Suppressor macrophage treated with lipopolysaccharide for 1 hour (primary cell): Measurements from ENCODE around the gene LRRC2.
A peak's percentile ranks its signal among the peaks of the same experiment; 100 is the strongest.
"Not testable (repeated sequence)": the region's sequence is repeated elsewhere in the genome, so short reads cannot be mapped to it uniquely, and the experiment has no call there.

Source experiments
- DNase-seq, 3 donors: peaks; one replicate each; pipeline ENCODE4 v3.0.0-alpha.2; 2020 to 2022

LRRC2 gene

DNA sequence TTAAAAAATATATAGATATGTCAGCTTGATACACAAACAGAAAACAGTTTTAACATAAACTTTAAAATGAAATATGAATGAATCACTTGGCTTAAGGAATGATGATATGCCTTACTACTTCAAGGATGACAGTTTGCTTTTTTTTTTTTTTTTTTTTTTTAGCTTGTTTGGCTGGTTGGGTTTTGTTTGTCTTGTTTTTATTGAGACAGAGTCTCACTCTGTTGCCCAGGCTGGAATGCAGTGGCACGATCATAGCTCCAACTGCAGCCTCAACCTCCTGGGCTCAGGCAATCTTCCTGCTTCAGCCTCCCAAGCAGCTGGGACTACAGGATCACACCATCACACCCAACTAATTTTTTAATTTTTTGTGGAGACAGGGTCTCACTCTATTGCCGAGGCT lies 14.5 kb downstream of the LRRC2 start:
- DNase-seq, result no peak

DNA sequence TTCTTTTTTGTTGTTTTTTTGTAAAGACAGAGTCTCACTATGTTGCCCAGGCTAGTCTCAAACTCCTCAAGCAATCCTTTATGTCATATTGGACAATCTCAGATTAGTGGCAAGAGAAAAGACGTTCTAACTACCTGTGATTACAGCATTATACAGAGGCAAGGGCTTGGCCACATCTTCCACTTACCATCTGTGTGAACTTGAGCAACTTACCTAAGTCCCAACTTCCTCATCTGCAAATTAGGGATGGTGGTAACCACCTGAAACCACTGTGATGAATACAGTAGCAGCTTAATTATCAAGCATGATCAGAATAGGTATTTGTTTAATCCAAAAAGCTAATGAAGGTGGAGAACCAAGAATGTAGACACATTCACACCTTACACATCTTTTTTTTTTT lies 16.1 kb downstream of the LRRC2 start:
- no peak for DNase-seq

DNA sequence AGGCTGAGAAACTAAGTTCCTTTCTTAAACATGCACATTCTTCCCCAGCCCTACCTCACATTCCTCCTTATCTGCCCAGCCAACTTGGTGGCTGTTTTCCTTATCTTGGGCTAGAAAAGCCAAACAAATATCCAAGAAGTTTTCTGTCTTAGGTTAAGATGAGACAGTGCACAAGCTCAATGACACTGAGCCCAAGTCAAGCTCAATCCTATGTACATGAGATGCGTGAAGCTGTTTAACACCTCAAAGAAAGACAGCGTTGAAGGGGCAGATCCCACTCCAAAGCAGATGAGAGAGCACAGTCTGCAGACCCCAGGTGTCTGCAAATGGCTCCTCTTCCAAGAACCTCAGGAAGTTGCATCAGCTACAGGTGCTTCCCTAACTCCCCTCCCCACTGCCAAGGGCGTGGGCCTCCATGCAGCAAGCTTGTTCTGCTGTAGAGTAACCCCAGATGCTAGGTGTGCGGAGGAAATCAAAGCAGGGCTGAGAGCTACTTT lies 16.6 kb downstream of the LRRC2 start:
- DNase-seq, result no peak

DNA sequence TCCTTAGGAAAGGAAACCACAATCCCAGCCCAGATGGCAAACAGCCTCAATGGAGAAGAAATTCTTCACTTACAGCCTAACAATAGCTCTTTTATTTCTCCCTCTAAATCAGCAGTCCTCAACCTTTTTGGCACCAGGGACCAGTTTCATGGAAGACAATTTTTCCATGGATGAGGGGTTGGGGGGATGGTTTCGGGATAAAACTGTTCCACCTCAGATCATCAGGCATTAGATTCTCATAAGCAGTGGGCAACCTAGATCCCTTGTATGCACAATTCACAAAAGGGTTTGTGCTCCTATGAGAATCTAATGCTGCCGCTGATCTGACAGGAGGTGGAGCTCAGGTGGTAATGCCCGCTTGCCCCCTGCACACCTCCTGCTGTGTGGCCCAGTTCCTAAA lies 17.5 kb downstream of the LRRC2 start:
- not testable (repeated sequence) for DNase-seq

DNA sequence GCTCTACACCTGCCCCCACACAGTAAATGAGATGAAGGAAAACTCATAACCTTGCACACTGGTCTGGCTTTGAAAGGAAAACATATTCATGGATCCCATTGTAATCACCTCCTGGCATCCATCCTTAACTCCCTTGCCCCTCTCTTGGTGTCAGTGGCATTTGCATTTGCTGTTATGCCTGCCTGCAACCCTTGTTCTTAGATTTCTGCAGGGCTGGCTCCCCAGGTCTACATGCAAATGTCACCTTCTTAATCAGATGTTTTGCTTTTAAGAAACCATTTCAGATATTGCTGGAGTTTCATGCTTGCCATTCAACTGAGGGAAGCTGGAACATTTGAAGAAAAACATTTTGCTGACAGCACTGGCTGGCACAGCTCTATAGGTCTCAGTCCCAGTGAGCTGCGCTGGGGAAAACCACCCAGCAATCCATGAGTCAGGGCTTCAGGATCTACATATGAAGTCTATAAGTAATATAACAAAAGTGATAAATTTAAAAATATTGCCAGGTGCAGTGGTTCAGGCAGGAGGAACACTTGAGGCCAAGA lies 19.1 kb downstream of the LRRC2 start:
- DNase-seq, result no peak

DNA sequence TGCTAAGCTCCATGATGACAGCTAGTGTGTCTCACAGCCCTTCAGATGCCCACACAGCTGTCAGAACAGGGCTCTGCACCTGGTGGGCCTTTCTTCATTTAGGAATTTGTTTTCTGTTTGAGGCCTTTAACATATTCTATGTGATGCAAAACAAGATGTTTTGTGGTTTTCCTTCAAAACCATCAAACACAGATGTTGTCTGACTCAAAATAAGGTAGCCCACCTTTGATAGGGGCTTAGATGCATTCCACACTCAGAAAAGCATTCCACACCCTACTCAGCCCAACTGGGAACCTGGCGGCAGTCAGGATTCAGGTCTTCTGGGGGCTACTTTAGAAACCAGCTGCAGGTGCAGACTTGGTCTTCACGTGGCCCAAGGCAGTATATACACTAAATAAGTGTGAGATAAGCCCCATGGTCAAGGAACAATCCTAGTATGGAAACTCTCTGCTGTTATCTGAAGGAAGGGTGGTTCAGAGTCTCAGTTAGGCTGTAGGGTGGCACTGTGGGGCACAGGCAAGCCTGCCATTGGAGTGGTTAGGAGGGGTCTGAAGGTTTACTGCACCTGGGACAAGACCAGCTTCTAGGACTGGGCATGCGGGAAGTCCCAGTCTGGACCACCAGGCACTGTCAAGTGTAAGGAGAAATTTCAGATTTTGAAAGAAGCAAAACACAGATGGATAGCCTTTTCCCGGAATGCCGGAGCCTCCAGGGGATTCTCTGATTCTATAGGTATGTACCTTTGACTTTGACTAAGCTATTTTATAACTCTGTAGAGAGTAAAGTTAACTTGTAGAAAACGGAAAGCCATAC lies 20.1 kb downstream of the LRRC2 start:
- no peak for DNase-seq

DNA sequence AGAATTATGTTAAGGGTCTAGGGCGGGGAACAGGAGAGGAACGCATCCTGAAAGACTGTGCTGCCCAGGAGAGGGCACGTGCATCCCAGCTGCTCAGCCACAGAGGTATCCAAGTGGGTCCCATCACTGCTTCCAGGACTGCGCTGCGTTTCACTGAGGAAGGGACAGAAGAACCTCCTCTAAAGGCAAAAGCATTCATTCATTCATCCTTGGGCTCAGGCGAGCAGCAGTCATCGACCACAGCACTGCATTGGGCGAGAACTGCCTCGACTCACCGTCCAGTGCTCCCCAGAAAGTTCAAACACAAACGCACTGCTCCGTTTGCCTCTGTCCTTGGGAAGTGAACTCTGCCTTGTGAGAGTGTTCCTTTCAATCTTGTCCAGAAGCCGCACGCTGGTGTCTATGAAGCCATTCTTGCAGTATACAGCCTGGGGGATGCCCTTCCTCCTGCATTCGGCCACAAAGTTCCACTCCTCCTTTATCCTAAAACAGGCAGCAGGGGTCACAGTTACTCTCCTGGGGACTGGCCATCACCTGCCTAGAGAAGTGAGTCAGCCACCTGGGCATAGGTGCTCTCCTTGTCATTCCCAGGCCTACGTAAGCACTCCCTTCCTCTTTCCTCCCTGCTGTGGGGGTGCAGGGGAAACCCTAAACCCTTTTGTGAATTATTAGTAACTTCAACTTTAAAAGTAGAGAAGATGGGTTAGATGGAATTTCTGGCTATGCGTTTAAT lies 21.2 kb downstream of the LRRC2 start:
- DNase-seq, result no peak

DNA sequence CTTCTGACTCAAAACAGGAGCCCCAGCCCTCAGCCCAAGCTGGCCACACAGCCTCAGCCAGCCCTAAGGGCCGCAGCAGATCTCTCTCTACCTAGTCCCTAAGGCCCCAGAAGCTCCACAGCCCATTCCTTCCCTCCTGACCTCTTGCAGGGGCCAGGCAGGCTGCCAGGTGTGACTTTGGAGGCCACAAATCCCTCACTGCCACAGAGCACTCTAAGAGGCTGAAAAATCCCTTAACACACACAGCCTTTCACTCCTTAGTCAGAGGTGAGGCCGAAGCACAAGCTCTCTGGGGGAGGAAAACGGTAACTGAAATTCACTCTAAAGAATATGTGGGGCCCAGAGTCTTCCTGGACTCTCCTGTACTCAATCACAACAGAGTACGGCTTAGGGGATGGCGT lies 23.3 kb downstream of the LRRC2 start:
- no peak for DNase-seq

DNA sequence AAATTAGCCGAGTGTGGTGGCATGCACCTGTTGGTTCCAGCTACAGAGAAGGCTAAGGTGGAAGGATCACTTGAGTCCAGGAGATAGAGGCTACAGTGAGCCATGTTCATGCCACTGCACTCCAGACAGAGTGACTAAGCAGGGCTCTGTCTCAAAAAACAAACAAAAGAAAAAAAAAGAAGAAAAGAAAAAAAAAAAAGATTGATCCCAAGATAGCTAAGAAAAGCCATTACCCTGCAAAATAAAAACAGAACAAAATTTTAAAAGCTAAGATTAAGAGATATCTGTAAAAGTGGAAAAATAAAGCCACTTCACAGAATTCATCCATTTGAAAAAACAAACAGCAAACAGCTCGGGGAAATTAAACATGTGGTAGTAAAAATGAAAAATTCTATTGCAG lies 23.8 kb downstream of the LRRC2 start:
- no peak for DNase-seq

DNA sequence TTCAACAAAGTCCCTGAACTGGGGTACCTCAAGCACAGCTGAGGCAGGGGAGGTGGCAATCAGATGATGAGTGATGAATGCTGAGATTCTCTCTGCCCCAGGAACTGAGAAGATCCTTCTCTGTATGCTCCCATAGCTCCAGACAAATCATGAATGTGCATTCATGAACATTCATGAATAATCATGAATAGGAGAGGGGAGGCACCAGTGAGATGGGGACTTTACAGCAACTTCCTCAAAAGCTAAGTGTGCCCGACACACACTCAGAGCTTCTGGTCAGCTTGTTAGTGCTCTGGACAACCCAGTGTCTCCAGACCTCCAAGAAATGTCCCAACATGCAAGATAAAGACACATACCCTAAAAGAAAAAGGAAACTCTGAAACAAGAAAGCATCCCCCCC lies 24.3 kb downstream of the LRRC2 start:
- peak; percentile 44 to 57 (median 56) for DNase-seq

DNA sequence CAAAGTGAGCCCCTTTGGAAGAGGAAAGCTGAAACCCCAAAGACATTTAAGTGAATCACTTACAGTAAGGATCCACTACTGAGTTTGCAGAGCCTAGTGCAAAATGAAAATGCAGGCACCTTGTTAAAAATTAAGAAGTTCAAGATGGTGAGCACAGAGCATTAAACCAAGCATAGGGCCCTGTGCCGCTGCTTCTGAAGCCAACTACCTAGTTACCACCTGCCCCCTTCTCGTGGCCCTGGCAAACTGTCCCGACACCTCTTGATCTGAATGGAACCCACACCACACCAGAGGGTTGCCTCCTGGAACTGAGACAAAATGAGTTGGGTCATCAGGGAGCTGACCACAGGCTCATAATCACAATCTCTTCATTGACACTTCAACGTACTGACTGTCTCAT lies 25.6 kb downstream of the LRRC2 start:
- DNase-seq, result no peak

DNA sequence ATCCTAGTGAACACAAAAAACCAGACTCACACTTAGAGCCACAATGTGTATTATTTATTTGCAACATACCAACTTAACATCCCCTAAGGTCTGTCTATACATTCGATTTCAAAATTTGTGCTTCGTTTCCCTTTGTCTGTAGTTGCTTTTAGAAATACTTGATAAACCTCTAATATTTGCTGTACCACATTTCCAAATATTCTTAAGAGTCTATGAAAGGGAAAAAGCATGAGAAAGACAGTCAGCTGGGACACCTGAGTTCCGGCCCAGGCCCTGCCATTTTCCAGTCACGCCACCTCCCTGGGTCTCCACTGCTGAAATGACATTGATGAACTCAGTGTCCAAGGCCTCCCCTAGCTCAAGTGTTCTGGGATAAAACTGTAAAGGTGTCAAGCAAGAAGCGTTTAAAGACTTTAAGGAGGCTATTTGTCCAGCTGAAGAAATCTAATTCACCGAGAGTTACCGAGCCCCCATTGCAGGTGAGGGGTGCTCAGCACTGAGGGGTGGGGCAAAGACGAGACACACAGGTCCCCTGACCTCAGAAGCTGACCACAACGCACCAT lies 26.6 kb downstream of the LRRC2 start:
- DNase-seq, result no peak

DNA sequence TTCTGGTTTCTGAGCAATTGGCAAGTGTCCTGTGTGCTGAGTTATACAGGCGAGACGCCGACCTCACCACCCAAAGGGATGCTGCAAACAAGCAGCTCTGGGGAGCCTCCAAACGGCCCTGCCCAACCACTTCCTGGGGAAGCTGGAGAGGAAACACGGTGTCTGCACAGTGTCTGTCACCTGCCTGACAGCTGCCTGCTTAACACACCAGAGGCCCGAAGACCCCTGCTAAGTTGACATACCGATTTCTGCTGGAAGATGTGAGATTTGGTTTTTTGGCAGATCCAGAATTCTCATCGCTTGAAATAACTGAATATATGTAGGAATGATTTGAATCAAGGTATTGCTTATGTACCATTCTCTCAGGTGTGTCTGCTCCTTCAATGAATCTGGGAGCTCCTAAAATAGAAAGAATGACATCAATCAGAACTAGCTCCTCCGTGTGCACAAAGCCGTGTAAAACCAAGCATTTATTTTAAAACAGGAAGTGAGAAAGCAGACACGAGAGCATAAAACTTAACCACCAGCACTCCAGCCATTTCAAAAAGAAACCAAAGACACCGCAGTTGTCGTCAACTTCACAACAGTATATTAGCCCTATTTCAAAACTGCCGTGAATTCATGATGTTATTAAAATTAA lies 27.2 kb downstream of the LRRC2 start:
- peak; percentile 62 to 74 (median 70) for DNase-seq

DNA sequence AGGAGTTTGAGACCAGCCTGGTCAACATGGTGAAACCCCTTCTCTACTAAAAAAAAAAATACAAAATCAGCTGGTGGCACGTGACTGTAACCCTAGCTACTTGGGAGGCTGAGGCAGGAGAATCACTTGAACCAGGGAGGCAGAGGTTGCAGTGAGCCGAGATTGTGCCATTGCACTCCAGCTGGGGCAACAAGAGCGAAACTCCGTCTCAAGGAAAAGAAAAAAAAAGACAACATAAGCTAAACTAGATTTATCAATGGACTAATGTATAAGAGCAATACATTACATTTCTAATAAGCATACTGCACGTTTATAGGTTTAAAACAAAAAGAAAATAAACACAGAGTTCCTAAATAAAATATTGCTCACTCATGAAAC lies 27.7 kb downstream of the LRRC2 start:
- DNase-seq, result not testable (repeated sequence)

DNA sequence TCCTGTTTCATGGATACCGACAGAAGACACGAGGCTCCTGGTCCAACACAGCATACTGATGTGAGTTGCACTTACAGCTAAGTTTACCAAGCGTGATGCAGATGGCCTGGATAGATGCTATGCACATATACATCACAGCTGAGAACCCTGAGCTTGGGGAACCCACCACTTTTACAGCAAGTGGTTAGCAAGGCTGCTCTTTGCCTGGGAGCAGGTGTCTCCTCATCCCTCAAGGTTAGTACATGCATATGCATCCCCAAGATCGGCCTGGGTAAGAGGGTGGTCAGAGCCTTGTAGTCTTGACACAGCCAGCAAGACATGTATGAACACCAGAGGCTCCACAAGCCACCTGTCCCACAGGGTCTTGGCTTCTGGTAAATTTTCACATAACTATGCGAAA lies 28.3 kb downstream of the LRRC2 start:
- no peak for DNase-seq

DNA sequence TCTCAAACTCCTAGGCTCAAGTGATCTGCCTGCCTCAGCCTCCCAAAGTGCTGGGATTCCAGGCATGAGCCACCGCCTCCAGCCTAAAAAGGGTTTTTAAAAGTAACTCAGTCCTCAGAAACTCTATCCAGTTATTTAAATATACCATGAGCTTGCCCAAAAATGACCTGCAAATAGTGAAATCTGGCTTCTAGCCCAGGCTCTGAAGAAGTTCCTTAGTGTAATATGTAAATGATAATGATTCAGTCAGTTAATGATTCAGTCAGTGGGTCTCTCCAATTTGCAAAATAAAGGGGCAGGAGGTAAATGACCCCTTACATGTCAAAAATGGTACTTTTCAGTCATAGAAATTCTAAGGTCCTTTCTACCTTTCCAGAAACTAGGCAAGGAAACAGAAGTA lies 28.8 kb downstream of the LRRC2 start:
- no peak for DNase-seq

DNA sequence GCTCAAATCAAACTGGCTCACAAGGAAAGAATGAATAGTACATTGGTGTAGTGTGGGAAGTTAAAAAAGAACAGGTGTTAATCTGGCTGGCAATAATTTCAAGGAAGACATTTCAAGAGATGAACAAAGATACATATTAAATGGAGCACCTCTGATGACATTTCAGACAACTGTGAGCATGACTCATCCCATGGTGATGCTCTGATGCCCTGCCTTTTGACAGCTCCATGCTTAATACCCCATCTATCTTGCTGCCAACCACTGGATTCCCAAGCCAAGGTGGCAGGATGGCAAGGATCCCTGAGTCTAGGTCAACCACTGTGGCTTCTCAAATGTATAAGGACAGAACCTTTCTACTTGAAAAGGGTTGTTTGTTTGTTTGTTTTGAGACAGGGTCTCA lies 29.3 kb downstream of the LRRC2 start:
- peak in 1 of 3 donors; percentile 13 for DNase-seq

DNA sequence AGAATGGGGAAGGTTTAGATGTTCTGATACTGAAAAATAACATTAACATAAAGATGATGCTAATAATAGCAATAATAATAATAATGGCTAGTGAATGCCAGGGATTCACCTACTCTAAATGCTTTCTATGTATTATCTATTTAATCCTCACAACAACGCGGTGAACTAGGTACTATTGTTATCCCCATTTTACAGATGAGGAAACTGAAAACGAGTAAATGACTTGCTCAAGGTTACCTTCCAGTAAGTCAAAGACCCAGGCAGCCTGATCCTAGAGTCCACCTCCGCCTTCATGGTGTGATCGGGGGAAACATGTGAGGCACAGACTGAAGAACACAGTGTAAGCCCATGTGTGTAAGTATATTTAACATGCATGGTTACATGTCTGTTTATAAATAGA lies 30.4 kb downstream of the LRRC2 start:
- DNase-seq, result no peak

DNA sequence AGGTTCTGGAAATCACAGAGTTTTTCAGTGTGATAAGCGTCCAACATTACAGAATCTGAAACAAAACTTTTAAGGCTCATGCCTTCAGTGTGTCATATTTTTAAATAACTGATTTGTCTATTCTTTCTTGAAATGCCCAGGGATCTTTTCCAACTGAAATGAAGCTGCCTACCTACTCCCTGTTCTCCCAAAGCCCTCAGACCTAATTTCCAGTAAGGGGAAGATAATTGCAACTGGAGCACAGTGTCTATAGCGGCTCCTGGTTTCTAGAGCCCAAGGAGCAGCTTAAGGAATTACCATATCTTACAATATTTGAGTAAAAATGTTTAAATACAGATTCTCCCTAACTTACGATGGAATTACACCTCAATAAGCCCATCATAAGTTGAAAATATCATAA lies 33.0 kb downstream of the LRRC2 start:
- DNase-seq, result no peak

DNA sequence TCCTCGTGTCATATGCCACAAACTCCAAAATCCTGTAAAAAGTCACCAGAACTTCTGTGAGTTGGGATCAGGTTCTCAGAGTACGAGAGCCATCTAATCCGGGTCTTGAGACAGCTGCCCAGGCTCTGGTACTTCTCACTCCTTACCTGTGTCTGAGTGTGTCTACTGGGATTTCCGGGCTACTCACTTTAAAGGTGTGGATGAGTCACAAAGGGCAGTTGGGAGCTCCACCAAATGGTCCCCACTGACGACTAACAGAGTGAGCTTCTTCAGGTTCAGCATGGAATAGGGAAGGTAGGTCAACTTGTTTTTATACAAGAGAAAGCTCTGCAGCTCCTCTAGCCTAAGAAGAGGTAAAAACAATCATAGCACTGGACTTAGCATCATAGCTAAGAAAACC lies 38.9 kb downstream of the LRRC2 start:
- no peak for DNase-seq

DNA sequence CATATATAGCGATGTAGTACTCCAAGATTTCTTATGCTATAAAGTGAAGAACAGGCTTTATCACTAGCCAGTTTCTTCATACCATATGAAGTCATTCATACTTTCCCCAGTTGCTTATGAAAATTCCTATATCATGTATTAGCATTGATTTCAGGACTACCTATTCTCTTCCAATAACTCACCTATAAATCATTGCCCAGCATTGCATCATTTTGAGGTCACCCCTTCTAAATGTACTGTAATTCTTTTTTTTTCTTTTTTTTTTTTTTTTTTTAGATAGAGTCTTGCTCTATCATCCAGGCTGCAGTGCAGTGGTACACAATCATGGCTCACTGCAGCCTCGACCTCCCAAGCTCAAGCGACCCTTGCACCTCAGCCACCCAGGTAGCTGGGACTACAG lies 41.3 kb downstream of the LRRC2 start:
- DNase-seq, result no peak

DNA sequence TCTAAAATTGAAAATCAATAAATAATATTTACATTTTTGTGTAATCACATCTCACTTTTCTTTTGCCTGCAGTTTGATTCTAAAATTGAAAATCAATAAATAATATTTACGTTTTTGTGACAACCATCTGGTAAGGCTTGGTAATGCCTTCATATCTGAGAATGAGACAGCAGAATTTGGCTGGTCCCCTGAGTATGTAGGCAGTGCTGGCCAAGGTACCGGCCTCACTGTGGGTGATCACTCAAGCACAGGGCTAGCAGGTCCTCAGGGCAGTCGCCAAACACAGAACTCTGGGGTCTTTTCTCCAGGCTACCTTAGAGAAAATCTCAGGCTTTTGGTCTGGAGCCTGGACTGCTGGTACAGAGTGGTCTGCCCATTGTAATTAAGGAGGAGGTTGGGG lies 42.1 kb downstream of the LRRC2 start:
- DNase-seq, result no peak

DNA sequence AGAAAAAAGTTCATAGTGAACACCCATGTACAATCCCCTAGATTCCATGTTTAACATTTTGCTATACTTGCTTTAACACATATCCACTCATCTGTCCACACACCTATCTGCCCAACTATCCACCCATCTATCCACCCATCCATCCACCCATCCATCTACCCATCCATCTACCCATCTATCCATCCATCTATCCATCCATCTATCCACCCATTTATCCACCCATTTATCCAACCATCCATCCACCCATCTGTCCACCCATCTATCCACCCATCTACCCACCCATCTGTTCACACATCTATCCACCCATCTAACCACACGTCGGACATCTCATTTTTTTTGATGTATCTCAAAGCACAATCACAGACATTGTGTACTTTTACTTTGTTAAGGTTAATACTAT lies 42.5 kb downstream of the LRRC2 start:
- no peak for DNase-seq
